ENCODE results near the gene KLHL6. TPM values are rescaled to one million over a fixed set of nuclear protein-coding genes. Genes with fewer than 3 reads are reported as not detected.
A peak's percentile ranks its signal among the peaks of the same experiment; 100 is the strongest.

Gene KLHL6
- total RNA-seq, 1 experiment from 2014 or later: 0.11 TPM

DNA sequence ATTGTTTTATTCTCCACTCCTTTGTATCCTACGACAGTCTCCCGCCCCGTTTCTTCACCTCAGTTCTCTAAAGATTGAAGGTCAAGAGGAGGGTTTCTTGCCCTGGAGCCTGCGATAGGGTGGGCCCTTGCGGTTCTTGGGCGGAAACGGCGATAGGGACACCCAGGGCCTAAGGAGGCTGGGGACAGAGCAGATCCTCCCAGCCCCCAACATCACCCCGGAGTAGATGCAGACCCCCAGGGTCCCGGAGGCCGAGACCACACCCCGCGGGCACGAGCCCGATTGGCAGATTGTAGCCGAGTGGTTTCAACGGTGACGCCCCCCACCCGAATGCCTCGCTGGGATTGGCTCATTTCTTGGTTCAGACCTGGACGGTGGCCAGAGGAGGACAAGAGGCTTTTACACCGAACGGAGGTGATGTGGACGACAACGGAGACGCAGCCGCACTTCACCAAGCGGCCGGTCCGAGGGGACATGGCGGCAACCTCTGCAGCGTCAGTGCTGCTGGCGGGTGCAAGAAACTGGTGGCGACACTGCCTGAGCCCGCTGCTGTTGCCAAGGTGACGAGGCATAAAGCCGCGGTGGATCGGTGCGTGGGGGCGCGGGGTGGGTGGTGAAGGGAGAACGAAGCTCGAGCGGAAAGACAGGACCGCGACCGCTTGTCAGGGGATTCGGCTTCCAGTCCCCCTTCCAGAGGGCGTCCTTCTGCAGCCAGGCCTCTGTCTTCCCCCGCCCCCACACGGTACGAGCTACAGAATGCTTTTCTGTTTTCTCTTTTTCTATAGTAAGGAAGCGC is 108.1 kb downstream of the KLHL6 start (continued):
- no peak for TF ChIP-seq ZNF232 (CRISPR knock-in tag; IDR thresholded peaks at IDR 0.05)
- TF ChIP-seq GTF2I (CRISPR knock-in tag; conservative IDR thresholded peaks at IDR 0.05): no peak
- TF ChIP-seq SMAD4 (CRISPR knock-in tag; IDR thresholded peaks at IDR 0.05): no peak
- TF ChIP-seq, protein P1, sequence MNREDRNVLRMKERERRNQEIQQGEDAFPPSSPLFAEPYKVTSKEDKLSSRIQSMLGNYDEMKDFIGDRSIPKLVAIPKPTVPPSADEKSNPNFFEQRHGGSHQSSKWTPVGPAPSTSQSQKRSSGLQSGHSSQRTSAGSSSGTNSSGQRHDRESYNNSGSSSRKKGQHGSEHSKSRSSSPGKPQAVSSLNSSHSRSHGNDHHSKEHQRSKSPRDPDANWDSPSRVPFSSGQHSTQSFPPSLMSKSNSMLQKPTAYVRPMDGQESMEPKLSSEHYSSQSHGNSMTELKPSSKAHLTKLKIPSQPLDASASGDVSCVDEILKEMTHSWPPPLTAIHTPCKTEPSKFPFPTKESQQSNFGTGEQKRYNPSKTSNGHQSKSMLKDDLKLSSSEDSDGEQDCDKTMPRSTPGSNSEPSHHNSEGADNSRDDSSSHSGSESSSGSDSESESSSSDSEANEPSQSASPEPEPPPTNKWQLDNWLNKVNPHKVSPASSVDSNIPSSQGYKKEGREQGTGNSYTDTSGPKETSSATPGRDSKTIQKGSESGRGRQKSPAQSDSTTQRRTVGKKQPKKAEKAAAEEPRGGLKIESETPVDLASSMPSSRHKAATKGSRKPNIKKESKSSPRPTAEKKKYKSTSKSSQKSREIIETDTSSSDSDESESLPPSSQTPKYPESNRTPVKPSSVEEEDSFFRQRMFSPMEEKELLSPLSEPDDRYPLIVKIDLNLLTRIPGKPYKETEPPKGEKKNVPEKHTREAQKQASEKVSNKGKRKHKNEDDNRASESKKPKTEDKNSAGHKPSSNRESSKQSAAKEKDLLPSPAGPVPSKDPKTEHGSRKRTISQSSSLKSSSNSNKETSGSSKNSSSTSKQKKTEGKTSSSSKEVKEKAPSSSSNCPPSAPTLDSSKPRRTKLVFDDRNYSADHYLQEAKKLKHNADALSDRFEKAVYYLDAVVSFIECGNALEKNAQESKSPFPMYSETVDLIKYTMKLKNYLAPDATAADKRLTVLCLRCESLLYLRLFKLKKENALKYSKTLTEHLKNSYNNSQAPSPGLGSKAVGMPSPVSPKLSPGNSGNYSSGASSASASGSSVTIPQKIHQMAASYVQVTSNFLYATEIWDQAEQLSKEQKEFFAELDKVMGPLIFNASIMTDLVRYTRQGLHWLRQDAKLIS (CRISPR knock-in tag; IDR thresholded peaks at IDR 0.05; ENCODE audit: borderline replicate concordance): no peak
- TF ChIP-seq SMAD3 (CRISPR knock-in tag; IDR thresholded peaks at IDR 0.05; ENCODE audit: borderline replicate concordance): peak; percentile 75; the same call in 1 of the 2 replicates
- TF ChIP-seq, protein P2, sequence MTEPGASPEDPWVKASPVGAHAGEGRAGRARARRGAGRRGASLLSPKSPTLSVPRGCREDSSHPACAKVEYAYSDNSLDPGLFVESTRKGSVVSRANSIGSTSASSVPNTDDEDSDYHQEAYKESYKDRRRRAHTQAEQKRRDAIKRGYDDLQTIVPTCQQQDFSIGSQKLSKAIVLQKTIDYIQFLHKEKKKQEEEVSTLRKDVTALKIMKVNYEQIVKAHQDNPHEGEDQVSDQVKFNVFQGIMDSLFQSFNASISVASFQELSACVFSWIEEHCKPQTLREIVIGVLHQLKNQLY (CRISPR knock-in tag; IDR thresholded peaks at IDR 0.05): no peak
- TF ChIP-seq JAZF1 (CRISPR knock-in tag; IDR thresholded peaks at IDR 0.05): no peak
- TF ChIP-seq HMGA2 (CRISPR knock-in tag; IDR thresholded peaks at IDR 0.05): no peak
- TF ChIP-seq RELA (CRISPR knock-in tag; IDR thresholded peaks at IDR 0.05; ENCODE audit: borderline replicate concordance): no peak
- TF ChIP-seq, protein P3, sequence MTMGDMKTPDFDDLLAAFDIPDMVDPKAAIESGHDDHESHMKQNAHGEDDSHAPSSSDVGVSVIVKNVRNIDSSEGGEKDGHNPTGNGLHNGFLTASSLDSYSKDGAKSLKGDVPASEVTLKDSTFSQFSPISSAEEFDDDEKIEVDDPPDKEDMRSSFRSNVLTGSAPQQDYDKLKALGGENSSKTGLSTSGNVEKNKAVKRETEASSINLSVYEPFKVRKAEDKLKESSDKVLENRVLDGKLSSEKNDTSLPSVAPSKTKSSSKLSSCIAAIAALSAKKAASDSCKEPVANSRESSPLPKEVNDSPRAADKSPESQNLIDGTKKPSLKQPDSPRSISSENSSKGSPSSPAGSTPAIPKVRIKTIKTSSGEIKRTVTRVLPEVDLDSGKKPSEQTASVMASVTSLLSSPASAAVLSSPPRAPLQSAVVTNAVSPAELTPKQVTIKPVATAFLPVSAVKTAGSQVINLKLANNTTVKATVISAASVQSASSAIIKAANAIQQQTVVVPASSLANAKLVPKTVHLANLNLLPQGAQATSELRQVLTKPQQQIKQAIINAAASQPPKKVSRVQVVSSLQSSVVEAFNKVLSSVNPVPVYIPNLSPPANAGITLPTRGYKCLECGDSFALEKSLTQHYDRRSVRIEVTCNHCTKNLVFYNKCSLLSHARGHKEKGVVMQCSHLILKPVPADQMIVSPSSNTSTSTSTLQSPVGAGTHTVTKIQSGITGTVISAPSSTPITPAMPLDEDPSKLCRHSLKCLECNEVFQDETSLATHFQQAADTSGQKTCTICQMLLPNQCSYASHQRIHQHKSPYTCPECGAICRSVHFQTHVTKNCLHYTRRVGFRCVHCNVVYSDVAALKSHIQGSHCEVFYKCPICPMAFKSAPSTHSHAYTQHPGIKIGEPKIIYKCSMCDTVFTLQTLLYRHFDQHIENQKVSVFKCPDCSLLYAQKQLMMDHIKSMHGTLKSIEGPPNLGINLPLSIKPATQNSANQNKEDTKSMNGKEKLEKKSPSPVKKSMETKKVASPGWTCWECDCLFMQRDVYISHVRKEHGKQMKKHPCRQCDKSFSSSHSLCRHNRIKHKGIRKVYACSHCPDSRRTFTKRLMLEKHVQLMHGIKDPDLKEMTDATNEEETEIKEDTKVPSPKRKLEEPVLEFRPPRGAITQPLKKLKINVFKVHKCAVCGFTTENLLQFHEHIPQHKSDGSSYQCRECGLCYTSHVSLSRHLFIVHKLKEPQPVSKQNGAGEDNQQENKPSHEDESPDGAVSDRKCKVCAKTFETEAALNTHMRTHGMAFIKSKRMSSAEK (CRISPR knock-in tag; IDR thresholded peaks at IDR 0.05; ENCODE audit: borderline replicate concordance): no peak
- no peak for TF ChIP-seq ZNF219 (CRISPR knock-in tag; IDR thresholded peaks at IDR 0.05; ENCODE audit: borderline replicate concordance)

DNA sequence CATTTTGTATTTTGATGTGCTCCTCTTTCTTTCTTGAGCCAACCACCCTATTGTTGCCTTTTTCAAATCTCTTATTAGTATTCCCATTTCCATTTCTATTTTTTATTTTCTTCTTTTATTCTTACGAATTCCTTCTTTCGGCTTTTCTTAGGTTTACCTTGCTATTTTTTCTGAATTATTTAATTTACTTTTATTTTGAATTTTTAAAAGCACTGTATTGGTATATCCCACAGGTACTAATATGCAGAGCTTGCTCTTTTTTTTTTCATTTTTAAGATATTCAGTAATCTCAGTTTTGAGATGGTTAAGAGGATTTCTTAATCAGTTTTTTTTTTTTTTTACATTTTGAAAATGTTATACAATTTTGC is 108.7 kb downstream of the KLHL6 start:
- H3K27ac Mint-ChIP-seq: peak overlapping the region; percentile 91; the same call in 1 of the 2 replicates
- POLR2A ChIA-PET: no interaction called here
- CTCF ChIA-PET: no interaction called here
- TF ChIP-seq, protein P4, sequence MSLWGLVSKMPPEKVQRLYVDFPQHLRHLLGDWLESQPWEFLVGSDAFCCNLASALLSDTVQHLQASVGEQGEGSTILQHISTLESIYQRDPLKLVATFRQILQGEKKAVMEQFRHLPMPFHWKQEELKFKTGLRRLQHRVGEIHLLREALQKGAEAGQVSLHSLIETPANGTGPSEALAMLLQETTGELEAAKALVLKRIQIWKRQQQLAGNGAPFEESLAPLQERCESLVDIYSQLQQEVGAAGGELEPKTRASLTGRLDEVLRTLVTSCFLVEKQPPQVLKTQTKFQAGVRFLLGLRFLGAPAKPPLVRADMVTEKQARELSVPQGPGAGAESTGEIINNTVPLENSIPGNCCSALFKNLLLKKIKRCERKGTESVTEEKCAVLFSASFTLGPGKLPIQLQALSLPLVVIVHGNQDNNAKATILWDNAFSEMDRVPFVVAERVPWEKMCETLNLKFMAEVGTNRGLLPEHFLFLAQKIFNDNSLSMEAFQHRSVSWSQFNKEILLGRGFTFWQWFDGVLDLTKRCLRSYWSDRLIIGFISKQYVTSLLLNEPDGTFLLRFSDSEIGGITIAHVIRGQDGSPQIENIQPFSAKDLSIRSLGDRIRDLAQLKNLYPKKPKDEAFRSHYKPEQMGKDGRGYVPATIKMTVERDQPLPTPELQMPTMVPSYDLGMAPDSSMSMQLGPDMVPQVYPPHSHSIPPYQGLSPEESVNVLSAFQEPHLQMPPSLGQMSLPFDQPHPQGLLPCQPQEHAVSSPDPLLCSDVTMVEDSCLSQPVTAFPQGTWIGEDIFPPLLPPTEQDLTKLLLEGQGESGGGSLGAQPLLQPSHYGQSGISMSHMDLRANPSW (CRISPR knock-in tag; conservative IDR thresholded peaks at IDR 0.05; ENCODE audit: low read depth): no peak
- TF ChIP-seq GTF2I (CRISPR knock-in tag; conservative IDR thresholded peaks at IDR 0.05) (no peak), JAZF1 (CRISPR knock-in tag; IDR thresholded peaks at IDR 0.05) (no peak), CREB1 (CRISPR knock-in tag; IDR thresholded peaks at IDR 0.05) (no peak), ESRRA (CRISPR knock-in tag; IDR thresholded peaks at IDR 0.05; ENCODE audit: borderline replicate concordance) (no peak), ZNF121 (CRISPR knock-in tag; IDR thresholded peaks at IDR 0.05) (no peak), JUN (CRISPR knock-in tag; IDR thresholded peaks at IDR 0.05) (no peak)
- TF ChIP-seq, protein P5, sequence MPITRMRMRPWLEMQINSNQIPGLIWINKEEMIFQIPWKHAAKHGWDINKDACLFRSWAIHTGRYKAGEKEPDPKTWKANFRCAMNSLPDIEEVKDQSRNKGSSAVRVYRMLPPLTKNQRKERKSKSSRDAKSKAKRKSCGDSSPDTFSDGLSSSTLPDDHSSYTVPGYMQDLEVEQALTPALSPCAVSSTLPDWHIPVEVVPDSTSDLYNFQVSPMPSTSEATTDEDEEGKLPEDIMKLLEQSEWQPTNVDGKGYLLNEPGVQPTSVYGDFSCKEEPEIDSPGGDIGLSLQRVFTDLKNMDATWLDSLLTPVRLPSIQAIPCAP (CRISPR knock-in tag; IDR thresholded peaks at IDR 0.05): no peak
- TF ChIP-seq, protein P6, sequence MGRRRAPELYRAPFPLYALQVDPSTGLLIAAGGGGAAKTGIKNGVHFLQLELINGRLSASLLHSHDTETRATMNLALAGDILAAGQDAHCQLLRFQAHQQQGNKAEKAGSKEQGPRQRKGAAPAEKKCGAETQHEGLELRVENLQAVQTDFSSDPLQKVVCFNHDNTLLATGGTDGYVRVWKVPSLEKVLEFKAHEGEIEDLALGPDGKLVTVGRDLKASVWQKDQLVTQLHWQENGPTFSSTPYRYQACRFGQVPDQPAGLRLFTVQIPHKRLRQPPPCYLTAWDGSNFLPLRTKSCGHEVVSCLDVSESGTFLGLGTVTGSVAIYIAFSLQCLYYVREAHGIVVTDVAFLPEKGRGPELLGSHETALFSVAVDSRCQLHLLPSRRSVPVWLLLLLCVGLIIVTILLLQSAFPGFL (CRISPR knock-in tag; IDR thresholded peaks at IDR 0.05; ENCODE audit: borderline replicate concordance): no peak

More for the DNA sequence above, 108.7 kb downstream of the KLHL6 start:
- Mint-ChIP-seq H3K4me1 (peaks cover 17% of the 10 kb centered on the region), H3K27me3 (ENCODE audit: low read depth) (no peaks in the 10 kb centered on the region), H3K9me3 (peaks cover 27% of the 10 kb centered on the region), H3K4me3 (peak overlapping the region; percentile 99), H3K36me3 (peaks cover 23% of the 10 kb centered on the region)
- ATAC-seq (no peak), DNase-seq (ENCODE audit: low spot score) (no peak)
